ENCODE measurements around the gene SELENOO. TPM values are rescaled to one million over a fixed set of nuclear protein-coding genes. Genes with fewer than 3 reads are reported as not detected.
A peak's percentile ranks its signal among the peaks of the same experiment; 100 is the strongest.

Gene SELENOO
- total RNA-seq, 1 donor from 2014 or later = 23.8 TPM

GRCh38 chr22:50242406-50242949, 41.7 kb downstream of the SELENOO start:
- Mint-ChIP-seq H3K9me3 (no peaks in the 10 kb centered on the region), H3K36me3 (peaks cover 4% of the 10 kb centered on the region), H3K27me3 (no peaks in the 10 kb centered on the region), H3K4me3 (peak overlapping the region; percentile 97), H3K4me1 (ENCODE audit: unreplicated experiment) (peaks cover 18% of the 10 kb centered on the region), H3K27ac (peak overlapping the region; percentile 82)
- DNase-seq (ENCODE audit: extremely low spot score, unreplicated experiment) = no peak
- no peak for TF ChIP-seq CTCF (conservative IDR thresholded peaks at IDR 0.05)

GRCh38 chr22:50243685-50244419, 43.0 kb downstream of the SELENOO start:
- H3K4me1 Mint-ChIP-seq (ENCODE audit: unreplicated experiment) = peaks cover 18% of the 10 kb centered on the region
- peak overlapping the region; percentile 98 for H3K27ac Mint-ChIP-seq
- no peak for DNase-seq (ENCODE audit: extremely low spot score, unreplicated experiment)
- no peaks in the 10 kb centered on the region for H3K9me3 Mint-ChIP-seq
- no peaks in the 10 kb centered on the region for H3K27me3 Mint-ChIP-seq
- no peak for TF ChIP-seq CTCF (conservative IDR thresholded peaks at IDR 0.05)
- peaks cover 4% of the 10 kb centered on the region for H3K36me3 Mint-ChIP-seq
- peak overlapping the region; percentile 97 for H3K4me3 Mint-ChIP-seq

GRCh38 chr22:50244420-50245213, 43.8 kb downstream of the SELENOO start, which contains the start of gene TUBGCP6:
TUBGCP6 (minus strand) TSS chr22:50245023; CDS start chr22:50244459, 564 bp downstream.
- Mint-ChIP-seq H3K36me3 (peaks cover 4% of the 10 kb centered on the region), H3K27me3 (no peaks in the 10 kb centered on the region), H3K9me3 (no peaks in the 10 kb centered on the region), H3K27ac (peak within 1 kb of the TSS; percentile 98), H3K4me1 (ENCODE audit: unreplicated experiment) (peaks cover 18% of the 10 kb centered on the region), H3K4me3 (peak within 1 kb of the TSS; percentile 97)
- TF ChIP-seq CTCF (conservative IDR thresholded peaks at IDR 0.05) = peak; percentile 61
- DNase-seq (ENCODE audit: extremely low spot score, unreplicated experiment) = peak; percentile 94

GRCh38 chr22:50245214-50246072, 44.6 kb downstream of the SELENOO start:
- Mint-ChIP-seq H3K27me3 (no peaks in the 10 kb centered on the region), H3K27ac (peak overlapping the region; percentile 98)

More at GRCh38 chr22:50245214-50246072, 44.6 kb downstream of the SELENOO start:
- DNase-seq (ENCODE audit: extremely low spot score, unreplicated experiment) = no peak
- no peak for TF ChIP-seq CTCF (conservative IDR thresholded peaks at IDR 0.05)
- peaks cover 4% of the 10 kb centered on the region for H3K36me3 Mint-ChIP-seq
- H3K9me3 Mint-ChIP-seq = no peaks in the 10 kb centered on the region
- peaks cover 18% of the 10 kb centered on the region for H3K4me1 Mint-ChIP-seq (ENCODE audit: unreplicated experiment)
- H3K4me3 Mint-ChIP-seq = peak overlapping the region; percentile 97
